ENCODE data around the gene MACROH2A1.

DNA sequence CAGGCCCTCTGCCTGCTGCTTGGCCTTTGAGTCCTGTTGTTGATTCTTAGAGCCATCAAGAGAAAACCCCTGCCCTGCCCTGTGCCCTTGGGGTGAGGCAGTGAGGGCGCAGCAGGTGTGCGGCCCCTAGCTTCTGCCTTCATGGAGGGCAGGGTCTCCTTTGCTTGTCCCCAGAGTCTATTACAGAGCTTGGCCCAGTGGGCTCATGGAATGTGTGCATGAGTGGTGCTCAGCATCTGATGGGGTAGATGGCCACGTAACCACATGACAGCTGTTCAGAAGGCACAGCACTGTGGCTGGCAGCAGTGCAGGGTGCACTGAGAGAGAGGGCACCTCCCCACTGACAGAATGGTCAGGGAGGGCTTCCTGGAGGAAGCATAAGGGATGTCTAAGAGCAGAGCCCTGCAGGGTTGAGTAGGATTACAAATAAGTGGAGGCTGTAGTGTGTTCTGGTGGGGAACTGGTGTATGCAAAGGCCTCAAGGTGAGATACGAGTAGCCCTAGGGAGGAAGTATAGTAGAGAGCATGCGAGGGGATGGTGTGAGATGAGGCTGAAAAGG, 70.8 kb downstream of the MACROH2A1 start:
- TF ChIP-seq, protein P1, sequence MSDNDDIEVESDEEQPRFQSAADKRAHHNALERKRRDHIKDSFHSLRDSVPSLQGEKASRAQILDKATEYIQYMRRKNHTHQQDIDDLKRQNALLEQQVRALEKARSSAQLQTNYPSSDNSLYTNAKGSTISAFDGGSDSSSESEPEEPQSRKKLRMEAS (IDR thresholded peaks at IDR 0.05; ENCODE audit: low read depth): no peak
- TF ChIP-seq, protein P2, sequence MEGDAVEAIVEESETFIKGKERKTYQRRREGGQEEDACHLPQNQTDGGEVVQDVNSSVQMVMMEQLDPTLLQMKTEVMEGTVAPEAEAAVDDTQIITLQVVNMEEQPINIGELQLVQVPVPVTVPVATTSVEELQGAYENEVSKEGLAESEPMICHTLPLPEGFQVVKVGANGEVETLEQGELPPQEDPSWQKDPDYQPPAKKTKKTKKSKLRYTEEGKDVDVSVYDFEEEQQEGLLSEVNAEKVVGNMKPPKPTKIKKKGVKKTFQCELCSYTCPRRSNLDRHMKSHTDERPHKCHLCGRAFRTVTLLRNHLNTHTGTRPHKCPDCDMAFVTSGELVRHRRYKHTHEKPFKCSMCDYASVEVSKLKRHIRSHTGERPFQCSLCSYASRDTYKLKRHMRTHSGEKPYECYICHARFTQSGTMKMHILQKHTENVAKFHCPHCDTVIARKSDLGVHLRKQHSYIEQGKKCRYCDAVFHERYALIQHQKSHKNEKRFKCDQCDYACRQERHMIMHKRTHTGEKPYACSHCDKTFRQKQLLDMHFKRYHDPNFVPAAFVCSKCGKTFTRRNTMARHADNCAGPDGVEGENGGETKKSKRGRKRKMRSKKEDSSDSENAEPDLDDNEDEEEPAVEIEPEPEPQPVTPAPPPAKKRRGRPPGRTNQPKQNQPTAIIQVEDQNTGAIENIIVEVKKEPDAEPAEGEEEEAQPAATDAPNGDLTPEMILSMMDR (IDR thresholded peaks at IDR 0.05): no peak
- TF ChIP-seq, protein P3, sequence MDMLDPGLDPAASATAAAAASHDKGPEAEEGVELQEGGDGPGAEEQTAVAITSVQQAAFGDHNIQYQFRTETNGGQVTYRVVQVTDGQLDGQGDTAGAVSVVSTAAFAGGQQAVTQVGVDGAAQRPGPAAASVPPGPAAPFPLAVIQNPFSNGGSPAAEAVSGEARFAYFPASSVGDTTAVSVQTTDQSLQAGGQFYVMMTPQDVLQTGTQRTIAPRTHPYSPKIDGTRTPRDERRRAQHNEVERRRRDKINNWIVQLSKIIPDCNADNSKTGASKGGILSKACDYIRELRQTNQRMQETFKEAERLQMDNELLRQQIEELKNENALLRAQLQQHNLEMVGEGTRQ (IDR thresholded peaks at IDR 0.05; ENCODE audit: borderline replicate concordance, low read depth, low read length): no peak
- TF ChIP-seq GABPA (IDR thresholded peaks at IDR 0.05; ENCODE audit: low read depth) (no peak), POLR2AphosphoS5 (IDR thresholded peaks at IDR 0.05; ENCODE audit: low read depth, low read length) (no peak), TEAD4 (IDR thresholded peaks at IDR 0.05; ENCODE audit: borderline replicate concordance, insufficient read depth) (no peak), CHD2 (IDR thresholded peaks at IDR 0.05; ENCODE audit: low read length, partially characterized antibody) (no peak), RAD21 (IDR thresholded peaks at IDR 0.05; ENCODE audit: low read length) (no peak)

Data from SK-N-SH (cell line).